ENCODE data around the gene GRK7.

DNA sequence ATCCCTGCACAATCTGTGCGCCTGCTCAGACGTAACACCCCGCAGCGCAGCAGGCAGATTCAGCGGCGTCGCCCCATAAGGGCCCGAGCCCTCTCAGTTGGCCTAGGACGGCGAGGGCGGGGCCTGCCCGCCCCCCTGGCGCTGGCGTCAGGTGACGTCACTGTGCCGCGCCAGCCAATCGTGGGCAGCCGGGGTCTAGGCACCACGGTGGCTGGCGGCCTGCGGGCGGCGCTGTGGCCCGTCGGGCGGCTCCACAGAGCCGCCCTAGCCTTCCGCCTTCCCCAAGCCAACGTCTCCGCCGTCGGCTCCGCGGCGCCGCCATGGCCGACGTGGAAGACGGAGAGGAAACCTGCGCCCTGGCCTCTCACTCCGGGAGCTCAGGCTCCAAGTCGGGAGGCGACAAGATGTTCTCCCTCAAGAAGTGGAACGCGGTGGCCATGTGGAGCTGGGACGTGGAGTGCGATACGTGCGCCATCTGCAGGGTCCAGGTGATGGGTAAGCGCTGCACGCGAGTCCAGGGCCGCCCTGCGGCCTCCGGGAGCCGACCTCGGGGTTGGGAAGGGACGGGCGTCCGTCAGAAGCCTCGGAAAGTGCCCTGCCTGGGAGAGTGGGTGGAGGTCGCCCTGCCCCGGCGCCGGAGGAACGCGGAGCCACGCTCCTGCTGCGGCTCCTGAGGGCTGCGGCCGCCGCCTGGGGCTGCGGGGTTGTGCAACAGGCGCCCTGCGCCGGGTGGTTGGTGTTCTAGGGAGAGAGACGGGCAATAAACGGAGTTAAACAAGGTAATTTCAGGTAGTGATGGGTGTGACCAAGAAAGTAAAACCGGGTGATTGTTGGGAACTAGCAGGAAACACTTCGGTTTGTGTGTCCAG, 25.0 kb upstream of the GRK7 start, which contains the start of gene RNF7:
- peak; percentile 90 for TF ChIP-seq SP1 (IDR thresholded peaks at IDR 0.05; ENCODE audit: low read depth)
- TF ChIP-seq EZH2 (IDR thresholded peaks at IDR 0.05), result no peak
- no peak for TF ChIP-seq ZNF274 (IDR thresholded peaks at IDR 0.05; ENCODE audit: low read depth, low read length)
- TF ChIP-seq, protein P1, sequence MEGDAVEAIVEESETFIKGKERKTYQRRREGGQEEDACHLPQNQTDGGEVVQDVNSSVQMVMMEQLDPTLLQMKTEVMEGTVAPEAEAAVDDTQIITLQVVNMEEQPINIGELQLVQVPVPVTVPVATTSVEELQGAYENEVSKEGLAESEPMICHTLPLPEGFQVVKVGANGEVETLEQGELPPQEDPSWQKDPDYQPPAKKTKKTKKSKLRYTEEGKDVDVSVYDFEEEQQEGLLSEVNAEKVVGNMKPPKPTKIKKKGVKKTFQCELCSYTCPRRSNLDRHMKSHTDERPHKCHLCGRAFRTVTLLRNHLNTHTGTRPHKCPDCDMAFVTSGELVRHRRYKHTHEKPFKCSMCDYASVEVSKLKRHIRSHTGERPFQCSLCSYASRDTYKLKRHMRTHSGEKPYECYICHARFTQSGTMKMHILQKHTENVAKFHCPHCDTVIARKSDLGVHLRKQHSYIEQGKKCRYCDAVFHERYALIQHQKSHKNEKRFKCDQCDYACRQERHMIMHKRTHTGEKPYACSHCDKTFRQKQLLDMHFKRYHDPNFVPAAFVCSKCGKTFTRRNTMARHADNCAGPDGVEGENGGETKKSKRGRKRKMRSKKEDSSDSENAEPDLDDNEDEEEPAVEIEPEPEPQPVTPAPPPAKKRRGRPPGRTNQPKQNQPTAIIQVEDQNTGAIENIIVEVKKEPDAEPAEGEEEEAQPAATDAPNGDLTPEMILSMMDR (IDR thresholded peaks at IDR 0.05 in 2 of 3, conservative IDR thresholded peaks at IDR 0.05 in 1 of 3; ENCODE audit: borderline replicate concordance in 1 of 3, insufficient read depth in 1 of 3, low read depth in 2 of 3, low read length in 2 of 3), result peak; percentile 71 to 92 (median 89)
- TF ChIP-seq, protein P2, sequence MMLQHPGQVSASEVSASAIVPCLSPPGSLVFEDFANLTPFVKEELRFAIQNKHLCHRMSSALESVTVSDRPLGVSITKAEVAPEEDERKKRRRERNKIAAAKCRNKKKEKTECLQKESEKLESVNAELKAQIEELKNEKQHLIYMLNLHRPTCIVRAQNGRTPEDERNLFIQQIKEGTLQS (IDR thresholded peaks at IDR 0.05), result no peak
